Immature natural killer cell (primary cell): ENCODE measurements around the gene ZFP62. TPM values are rescaled to one million over a fixed set of nuclear protein-coding genes. Genes with fewer than 3 reads are reported as not detected.

Source experiments
- polyA plus RNA-seq, 3 donors: library from polyadenylated mRNA; unstranded; fragments of 300-500 nt; fragmentation: Illumina TruSeq; gene quantifications; one replicate each; pipeline ENCODE4 v1.2.3, GENCODE V29; 2021

ZFP62 gene
- polyA plus RNA-seq, 3 donors from 2014 or later: 7.4 to 9.8 (median 8.9) TPM

Other genes starting within 250 kb of the ZFP62 start
- under 1 TPM in 1 of 3 donors, not detected in 2; 0.37 TPM for gene FLT4, start 211.7 kb downstream of the ZFP62 start, polyA plus RNA-seq
- gene OR2Y1, start 121.2 kb downstream of the ZFP62 start, polyA plus RNA-seq: not detected
- gene MGAT1, start 58.5 kb downstream of the ZFP62 start, polyA plus RNA-seq: 100 to 1,000 TPM; 220 to 241 (median 238) TPM
- not detected for gene BTNL8, start 37.9 kb upstream of the ZFP62 start, polyA plus RNA-seq
- not detected for gene BTNL3, start 127.6 kb upstream of the ZFP62 start, polyA plus RNA-seq
- gene BTNL9, start 179.0 kb upstream of the ZFP62 start, polyA plus RNA-seq: not detected